Head of caudate nucleus (tissue), 42 donors: ENCODE data around the gene LGSN.
"Not testable (repeated sequence)": the region's sequence is repeated elsewhere in the genome, so short reads cannot be mapped to it uniquely, and the experiment has no call there.

Experiments used
- DNase-seq, 42 donors: peaks; one replicate each; pipeline versions ENCODE4 v3.0.0 to v3.0.0-alpha.2; 2020 to 2021; ENCODE audit warnings: mixed read lengths in 7 of 42
- intact Hi-C: fragments of 100-400 bp; cut with DNase I; formaldehyde crosslinking; loops from one replicate; pipeline ENCODE4 v1.15.0; 2022

LGSN gene

DNA sequence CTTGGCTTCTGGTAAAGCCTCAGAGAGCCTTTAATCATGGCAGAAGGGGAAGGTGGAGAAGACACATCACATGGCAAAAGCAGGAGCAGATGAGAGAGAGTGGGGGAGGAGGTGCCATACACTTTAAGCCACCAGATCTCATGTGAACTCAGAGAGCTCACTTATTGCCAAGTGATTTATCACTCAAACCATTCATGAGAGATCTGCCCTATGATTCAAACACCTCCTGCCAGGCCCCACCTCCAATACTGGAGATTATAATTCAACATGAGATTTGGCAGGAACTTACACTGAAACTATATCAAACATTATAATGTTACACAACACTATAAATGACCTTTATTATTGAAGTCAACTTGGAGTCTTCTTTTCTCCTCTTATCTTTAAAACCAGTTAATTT lies 60.6 kb downstream of the LGSN start:
- intact Hi-C loops, result no loop called here
- no peak for DNase-seq

DNA sequence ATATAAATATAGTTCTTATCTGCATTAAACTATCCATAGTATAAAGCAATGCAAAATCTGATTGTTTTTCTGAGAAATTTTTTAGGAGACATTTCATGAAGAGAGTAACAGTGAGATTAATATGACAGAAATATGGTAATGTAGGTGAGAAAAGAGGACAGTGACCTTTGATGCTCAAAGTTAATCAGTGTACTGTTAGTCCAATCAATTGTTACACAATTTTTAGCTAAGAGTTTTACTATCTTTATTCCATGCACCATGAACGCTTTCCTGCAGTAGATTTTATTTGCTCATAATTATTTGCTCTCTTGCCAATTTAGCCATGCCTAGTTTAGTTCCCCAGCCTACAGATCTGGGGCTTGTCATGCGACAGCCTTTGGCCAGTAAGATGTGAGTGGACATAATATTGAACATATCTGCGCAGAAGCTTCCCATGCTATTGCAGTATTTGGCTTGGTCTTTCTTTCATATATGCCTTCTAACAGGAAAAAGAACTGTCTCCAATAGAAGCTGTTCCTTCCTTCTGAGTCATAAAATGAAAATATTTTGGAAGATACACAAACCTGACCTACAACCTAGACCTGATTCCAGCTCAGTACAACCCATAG lies 69.8 kb downstream of the LGSN start:
- intact Hi-C loops, result no loop called here
- DNase-seq, result no peak

DNA sequence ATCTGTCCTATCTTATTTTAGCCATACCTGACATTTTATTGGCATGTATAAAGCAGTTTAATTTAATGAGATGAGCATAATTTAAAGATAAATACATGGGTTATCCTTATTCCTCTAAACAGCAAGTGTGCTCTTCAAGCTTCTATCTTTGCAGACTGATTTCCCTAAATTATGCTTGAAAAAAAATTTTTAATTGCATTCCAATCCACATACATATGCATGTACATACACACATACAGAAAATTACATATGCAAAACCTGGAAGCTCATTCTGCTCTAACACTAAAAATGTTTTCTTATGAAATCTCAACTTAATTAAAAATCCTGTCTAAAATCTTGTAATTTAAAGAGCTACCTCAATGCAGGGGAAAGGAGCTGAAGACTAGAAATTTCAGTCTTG lies 73.2 kb downstream of the LGSN start:
- intact Hi-C loops, result no loop called here

GRCh38 chr6:63245909-63246308 lies 73.9 kb downstream of the LGSN start:
- intact Hi-C loops, result no loop called here

More for the DNA sequence above, 73.2 kb downstream of the LGSN start:
- no peak for DNase-seq

GRCh38 chr6:63245420-63245819 lies 74.4 kb downstream of the LGSN start:
- DNase-seq, result no peak
- intact Hi-C loops, result no loop called here

More at GRCh38 chr6:63245909-63246308, 73.9 kb downstream of the LGSN start:
- no peak for DNase-seq

- intact Hi-C loops, result no loop called here
- no peak for DNase-seq
These were observed 83.4 kb downstream of the LGSN start for GRCh38 chr6:63236398-63236817.

GRCh38 chr6:63230511-63230910 lies 89.3 kb downstream of the LGSN start:
- intact Hi-C loops, DNase-seq: not testable (repeated sequence)

DNA sequence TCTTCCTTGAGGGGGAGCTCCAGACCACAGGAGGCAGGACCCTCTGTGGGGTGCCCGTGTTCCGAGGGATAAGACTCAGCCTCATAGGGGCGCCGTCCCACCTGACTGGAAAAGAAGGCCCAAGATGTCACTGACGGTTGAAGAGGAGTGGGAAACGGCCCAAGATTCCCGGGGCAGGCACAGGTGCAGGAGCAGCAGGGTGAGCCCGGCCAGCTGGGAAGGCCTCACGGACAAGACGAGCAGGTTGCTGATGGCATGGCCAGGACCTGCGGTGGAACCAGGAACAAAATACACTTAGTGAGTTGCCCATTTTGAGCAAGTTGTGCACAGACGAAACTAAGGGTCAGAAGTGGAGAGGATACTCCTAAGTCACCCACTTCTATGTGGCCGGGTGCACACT lies 89.8 kb downstream of the LGSN start:
- intact Hi-C loops, DNase-seq: not testable (repeated sequence)

DNA sequence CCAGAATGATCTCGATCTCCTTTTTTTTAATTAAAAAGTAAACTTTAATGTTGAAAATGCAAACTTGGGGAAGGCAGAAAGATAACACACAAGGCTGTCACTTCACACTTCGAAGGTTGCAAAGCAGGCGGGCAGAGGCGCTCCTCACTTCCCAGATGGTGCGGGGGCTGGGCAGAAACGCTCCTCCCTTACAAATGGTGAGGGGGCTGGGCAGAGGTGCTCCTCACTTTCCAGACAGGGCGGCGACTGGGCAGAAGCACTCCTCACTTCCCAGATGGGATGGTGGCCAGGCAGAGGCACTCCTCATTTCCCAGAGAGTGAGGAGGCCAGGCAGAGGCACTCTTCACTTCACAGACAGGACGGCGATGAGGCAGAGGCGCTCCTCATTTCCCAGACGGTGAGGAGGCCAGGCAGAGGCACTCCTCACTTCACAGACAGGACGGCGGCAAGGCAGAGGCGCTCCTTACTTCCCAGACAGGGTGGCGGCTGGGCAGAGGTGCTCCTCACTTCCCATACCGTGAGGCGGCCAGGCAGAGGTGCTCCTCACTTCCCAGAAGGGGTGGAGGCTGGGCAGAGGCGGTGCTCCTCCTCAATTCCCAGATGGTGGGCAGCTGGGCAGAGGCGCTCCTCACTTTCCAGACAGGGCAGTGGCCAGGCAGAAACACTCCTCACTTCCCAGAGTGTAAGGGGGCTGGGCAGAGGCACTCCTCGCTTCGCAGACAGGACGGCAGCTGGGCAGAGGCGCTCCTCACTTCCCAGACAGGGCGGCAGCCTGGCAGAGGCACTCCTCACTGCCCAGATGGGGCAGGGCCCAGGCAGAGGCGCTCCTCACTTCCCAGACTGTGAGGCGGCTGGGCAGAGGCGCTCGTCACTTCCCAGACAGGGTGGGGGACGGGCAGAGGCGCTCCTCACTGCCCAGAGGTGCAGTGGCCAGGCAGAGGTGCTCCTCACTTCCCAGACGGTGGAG lies 91.6 kb downstream of the LGSN start:
- DNase-seq, intact Hi-C loops: not testable (repeated sequence)

GRCh38 chr6:63225987-63226386 lies 93.8 kb downstream of the LGSN start:
- intact Hi-C loops, DNase-seq: not testable (repeated sequence)
